Anterior cingulate cortex (tissue), 58 donors: ENCODE measurements around the gene FBXL19.
"Not testable (repeated sequence)": the region's sequence is repeated elsewhere in the genome, so short reads cannot be mapped to it uniquely, and the experiment has no call there.

Source experiments
- DNase-seq, 58 donors: peaks; one replicate each; lab custom pipeline; 2025; lab: John Stamatoyannopoulos, UW

Gene FBXL19

GRCh38 chr16:30923554-30924075 lies at the start of gene FBXL19:
TSS of gene FBXL19 (plus strand) at chr16:30923572. CDS start at chr16:30925755, 2,183 bp downstream.
- peak in 5 of 58 donors; percentile 12 to 61 (median 40) for DNase-seq

- DNase-seq: no peak
Measured at GRCh38 chr16:30874244-30874820, 49.0 kb upstream of the FBXL19 start.

GRCh38 chr16:30874821-30875717 lies 48.3 kb upstream of the FBXL19 start:
- DNase-seq: peak in 57 of 58 donors; percentile 42 to 92 (median 84)

GRCh38 chr16:30875871-30876801 lies 47.2 kb upstream of the FBXL19 start:
- DNase-seq: peak in 6 of 58 donors; percentile 11 to 36 (median 21)

GRCh38 chr16:30876867-30877266 lies 46.5 kb upstream of the FBXL19 start:
- DNase-seq: no peak

- no peak for DNase-seq
Measured at GRCh38 chr16:30882429-30883310, 40.7 kb upstream of the FBXL19 start.

- no peak for DNase-seq
Measured at GRCh38 chr16:30884760-30885159, 38.6 kb upstream of the FBXL19 start.

- no peak for DNase-seq
Measured at GRCh38 chr16:30885196-30885595, 38.2 kb upstream of the FBXL19 start.

GRCh38 chr16:30886145-30886544 lies 37.2 kb upstream of the FBXL19 start:
- DNase-seq: no peak

- DNase-seq: no peak
Measured at GRCh38 chr16:30887927-30888326, 35.4 kb upstream of the FBXL19 start.

- DNase-seq: no peak
Measured at GRCh38 chr16:30888856-30889499, 34.4 kb upstream of the FBXL19 start.

- DNase-seq: no peak
Measured at GRCh38 chr16:30889721-30890120, 33.7 kb upstream of the FBXL19 start.

GRCh38 chr16:30891043-30891823 lies 32.1 kb upstream of the FBXL19 start:
- not testable (repeated sequence) for DNase-seq

GRCh38 chr16:30892670-30893416 lies 30.5 kb upstream of the FBXL19 start:
- DNase-seq: no peak

GRCh38 chr16:30893417-30893743 lies 30.0 kb upstream of the FBXL19 start:
- no peak for DNase-seq

GRCh38 chr16:30893744-30894539 lies 29.4 kb upstream of the FBXL19 start, which contains the start of gene BCL7C:
TSS of gene BCL7C (minus strand) at chr16:30894077. CDS start at chr16:30893944, 133 bp downstream.
- DNase-seq: peak in 55 of 58 donors; percentile 29 to 86 (median 78)
